Measurements from ENCODE around the gene TCEA3. TPM values are rescaled to one million over a fixed set of nuclear protein-coding genes. Genes with fewer than 3 reads are reported as not detected.

Gene TCEA3
- total RNA-seq, 2 donors from 2014 or later = 65.2 to 115 TPM

DNA sequence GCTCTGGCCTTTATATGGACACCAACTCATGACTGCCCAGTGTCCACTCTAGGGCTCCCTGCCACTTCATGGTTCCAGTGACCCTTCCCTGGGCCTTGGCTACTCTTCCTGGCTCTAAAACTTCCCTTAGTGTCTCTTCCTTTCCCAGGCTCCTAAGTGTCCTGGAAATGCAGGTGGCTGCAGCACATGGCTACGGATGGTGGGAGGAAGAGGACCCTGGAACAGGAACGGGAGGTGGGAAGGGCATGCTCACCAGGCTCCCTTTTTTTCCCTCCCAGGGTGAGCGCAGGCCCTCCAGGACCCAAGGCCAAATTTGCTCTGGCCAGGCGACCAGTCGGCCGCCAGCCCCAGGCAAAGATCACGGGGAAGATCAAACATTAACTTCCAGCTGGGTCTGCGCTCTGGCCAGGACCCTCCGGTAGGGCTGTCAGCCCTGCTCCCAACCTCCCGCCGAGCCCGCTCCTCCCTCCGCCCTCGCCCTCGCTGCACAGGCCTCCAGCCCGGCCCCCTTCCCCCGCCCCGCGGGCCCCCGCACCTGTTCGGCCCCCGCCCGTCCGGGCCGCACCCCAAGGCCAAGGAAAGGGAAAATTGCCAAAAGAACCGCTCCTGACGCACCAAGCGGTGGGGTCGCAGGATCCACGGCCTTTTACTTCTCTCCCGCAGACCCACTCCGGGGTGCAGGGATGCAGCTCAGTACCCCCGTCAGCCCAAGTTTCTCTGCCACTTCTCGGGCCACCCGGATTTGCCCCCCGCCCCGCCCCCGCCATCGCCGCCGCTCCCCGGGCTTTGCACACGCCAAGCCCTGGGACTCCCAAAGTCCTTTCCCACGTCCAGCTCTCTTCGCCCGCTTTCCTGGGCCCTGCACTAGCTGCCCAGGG is 894 bp downstream of the TCEA3 start:
- 7% methylated on average over 43 of the region's 46 CpGs for WGBS
- Histone ChIP-seq H3K4me1 (replicated peaks) (peaks cover 6% of the 10 kb centered on the region), H3K36me3 (no peaks in the 10 kb centered on the region), H3K9me3 (no peaks in the 10 kb centered on the region), H3K27ac (peak overlapping the region; percentile 84 to 88), H3K4me3 (peak overlapping the region; percentile 67 to 78), H3K27me3 (replicated peaks; ENCODE audit: insufficient read depth) (no peaks in the 10 kb centered on the region)
- DNase-seq (ENCODE audit: low spot score) = peak; percentile 53
- intact Hi-C loops (cut with DNase I) = loop anchor here (5.0 kb wide), 1 partner anchor 59 kb away; the partner anchor contains the start of gene ASAP3
- TF ChIP-seq, protein P1, sequence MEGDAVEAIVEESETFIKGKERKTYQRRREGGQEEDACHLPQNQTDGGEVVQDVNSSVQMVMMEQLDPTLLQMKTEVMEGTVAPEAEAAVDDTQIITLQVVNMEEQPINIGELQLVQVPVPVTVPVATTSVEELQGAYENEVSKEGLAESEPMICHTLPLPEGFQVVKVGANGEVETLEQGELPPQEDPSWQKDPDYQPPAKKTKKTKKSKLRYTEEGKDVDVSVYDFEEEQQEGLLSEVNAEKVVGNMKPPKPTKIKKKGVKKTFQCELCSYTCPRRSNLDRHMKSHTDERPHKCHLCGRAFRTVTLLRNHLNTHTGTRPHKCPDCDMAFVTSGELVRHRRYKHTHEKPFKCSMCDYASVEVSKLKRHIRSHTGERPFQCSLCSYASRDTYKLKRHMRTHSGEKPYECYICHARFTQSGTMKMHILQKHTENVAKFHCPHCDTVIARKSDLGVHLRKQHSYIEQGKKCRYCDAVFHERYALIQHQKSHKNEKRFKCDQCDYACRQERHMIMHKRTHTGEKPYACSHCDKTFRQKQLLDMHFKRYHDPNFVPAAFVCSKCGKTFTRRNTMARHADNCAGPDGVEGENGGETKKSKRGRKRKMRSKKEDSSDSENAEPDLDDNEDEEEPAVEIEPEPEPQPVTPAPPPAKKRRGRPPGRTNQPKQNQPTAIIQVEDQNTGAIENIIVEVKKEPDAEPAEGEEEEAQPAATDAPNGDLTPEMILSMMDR (IDR thresholded peaks at IDR 0.05) = no peak
- no peak for TF ChIP-seq POLR2A (IDR thresholded peaks at IDR 0.05)
- TF ChIP-seq POLR2AphosphoS5 (IDR thresholded peaks at IDR 0.05) = no peak

DNA sequence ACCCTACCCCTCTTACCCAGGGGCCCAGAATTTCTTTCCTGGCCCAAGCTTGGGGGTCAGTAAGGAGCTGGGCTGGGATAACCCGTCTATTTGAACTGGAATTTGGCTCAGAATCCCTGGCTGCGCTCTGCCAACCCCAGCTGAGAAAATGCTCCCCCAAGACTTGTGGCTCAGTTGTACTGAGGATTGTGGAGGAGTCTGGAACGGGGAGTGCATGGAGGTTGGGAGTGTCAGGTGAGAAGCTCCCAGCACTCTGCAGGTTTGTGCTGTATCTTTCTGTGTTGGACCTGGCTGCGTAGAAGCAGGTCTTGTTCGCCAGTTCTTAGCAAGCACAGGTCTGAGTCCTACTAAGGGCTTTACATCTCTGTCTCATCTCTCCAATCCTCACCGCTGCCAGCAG is 1.6 kb downstream of the TCEA3 start:
- H3K27me3 ChIP-seq (replicated peaks; ENCODE audit: insufficient read depth) = no peaks in the 10 kb centered on the region
- peak overlapping the region; percentile 84 to 88 for H3K27ac ChIP-seq
- intact Hi-C loops (cut with DNase I) = loop anchor here (5.0 kb wide), 1 partner anchor 59 kb away; the partner anchor contains the start of gene ASAP3
- TF ChIP-seq, protein P1 (IDR thresholded peaks at IDR 0.05) = no peak
- no peaks in the 10 kb centered on the region for H3K36me3 ChIP-seq
- peaks cover 6% of the 10 kb centered on the region for H3K4me1 ChIP-seq (replicated peaks)
- whole genome bisulfite sequencing = 47% methylated on average over 6 of the region's 6 CpGs
- H3K9me3 ChIP-seq = no peaks in the 10 kb centered on the region
- peak overlapping the region in 1 of 2 donors; percentile 78 for H3K4me3 ChIP-seq
- no peak for DNase-seq (ENCODE audit: low spot score)

DNA sequence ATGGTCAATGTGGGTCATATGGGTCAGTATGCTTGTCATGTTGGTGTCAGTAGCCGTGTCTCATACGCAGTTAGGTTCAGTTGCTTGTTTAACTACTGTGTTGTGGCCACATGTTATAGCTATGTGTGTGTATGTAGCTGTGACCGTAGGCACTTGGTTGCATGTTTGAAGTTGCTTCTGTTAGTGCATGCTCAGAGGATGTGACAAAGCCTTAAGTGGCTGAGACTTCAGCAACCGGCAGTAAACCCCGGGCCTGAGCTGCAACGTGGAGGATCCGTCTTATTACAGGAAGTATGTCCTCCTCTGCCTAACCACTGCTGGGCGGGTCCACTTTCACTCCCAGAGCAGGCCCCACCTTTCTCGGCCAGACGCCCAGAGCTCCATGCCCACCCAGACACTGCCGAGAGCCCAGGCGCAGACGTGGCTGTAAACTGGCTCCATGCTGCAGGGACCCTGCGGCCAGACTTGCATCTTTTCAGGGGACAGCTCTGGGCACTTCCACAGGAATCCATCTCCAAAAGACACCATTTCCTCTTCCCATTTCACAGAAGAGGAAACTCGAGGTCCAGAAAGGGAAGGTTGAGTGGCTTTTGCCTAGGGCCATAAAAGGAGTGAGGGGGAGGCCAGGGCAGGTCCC is 2.2 kb downstream of the TCEA3 start:
- peak; percentile 68 for DNase-seq (ENCODE audit: low spot score)
- Histone ChIP-seq H3K27me3 (replicated peaks; ENCODE audit: insufficient read depth) (no peaks in the 10 kb centered on the region), H3K27ac (peak overlapping the region; percentile 84 to 88), H3K9me3 (no peaks in the 10 kb centered on the region), H3K36me3 (no peaks in the 10 kb centered on the region), H3K4me1 (replicated peaks) (peaks cover 6% of the 10 kb centered on the region), H3K4me3 (no peak overlapping the region)
- 13% methylated on average over 15 of the region's 15 CpGs for WGBS
- intact Hi-C loops (cut with DNase I) = loop anchor here (5.0 kb wide), 1 partner anchor 60 kb away; the partner anchor contains the start of gene ASAP3
- TF ChIP-seq POLR2A (IDR thresholded peaks at IDR 0.05) = no peak
- TF ChIP-seq POLR2AphosphoS5 (IDR thresholded peaks at IDR 0.05) = peak; percentile 25

DNA sequence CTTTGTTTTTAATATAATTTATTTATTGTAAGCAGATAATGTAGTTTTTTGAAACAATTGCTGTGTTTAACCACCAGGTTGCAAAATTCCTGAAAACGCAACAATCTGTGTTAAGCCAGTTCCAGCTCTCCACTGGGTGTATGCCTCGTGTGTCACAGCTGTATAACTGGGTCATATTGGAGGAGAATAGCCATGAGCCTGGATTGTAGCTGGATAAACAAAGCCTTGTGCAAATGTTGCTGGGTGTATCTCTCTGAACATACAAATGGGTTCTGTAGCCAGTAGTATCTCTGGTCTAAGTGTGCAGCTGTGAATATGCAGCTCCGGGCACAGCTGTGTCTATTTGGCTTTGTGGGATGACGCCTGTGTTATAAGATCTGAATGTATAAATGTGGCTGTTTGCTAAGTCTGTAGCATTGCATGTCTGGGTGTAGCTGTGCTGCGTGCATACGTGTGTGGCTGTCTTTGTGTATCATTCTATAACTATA is 2.8 kb downstream of the TCEA3 start:
- no peaks in the 10 kb centered on the region for H3K36me3 ChIP-seq
- H3K9me3 ChIP-seq = no peaks in the 10 kb centered on the region
- DNase-seq (ENCODE audit: low spot score) = no peak
- TF ChIP-seq POLR2AphosphoS5 (IDR thresholded peaks at IDR 0.05) (no peak), POLR2A (IDR thresholded peaks at IDR 0.05) (no peak)
- TF ChIP-seq, protein P1 (IDR thresholded peaks at IDR 0.05) = no peak
- H3K27me3 ChIP-seq (replicated peaks; ENCODE audit: insufficient read depth) = no peaks in the 10 kb centered on the region
- no peak overlapping the region for H3K4me3 ChIP-seq
- intact Hi-C loops (cut with DNase I) = loop anchor here (5.0 kb wide), 1 partner anchor 61 kb away; the partner anchor contains the start of gene ASAP3
- peak overlapping the region; percentile 84 to 88 for H3K27ac ChIP-seq
- 34% methylated on average over 6 of the region's 6 CpGs for WGBS
- H3K4me1 ChIP-seq (replicated peaks) = peaks cover 6% of the 10 kb centered on the region

DNA sequence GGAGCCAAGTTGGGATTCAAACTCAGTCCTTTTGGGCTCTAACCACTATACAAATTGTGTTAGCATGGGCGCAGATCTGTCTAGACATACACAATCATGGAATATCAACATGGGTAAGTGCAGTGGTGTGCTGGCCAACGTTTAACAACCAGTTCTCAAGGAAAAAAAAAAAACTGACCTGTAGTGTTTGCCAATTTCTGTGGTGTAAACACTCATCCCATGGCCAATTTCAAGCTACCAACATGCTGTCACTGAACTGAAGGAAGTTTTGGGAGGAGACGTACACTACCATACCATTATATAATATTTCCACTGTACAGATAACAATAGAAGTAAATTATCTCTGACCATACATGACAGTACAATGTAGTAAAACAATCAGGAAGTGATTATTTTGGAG is 3.2 kb downstream of the TCEA3 start:
- 65% methylated on average over 3 of the region's 3 CpGs for WGBS
- Histone ChIP-seq H3K4me1 (replicated peaks) (peaks cover 6% of the 10 kb centered on the region), H3K27ac (peak overlapping the region in 1 of 2 donors; percentile 88), H3K27me3 (replicated peaks; ENCODE audit: insufficient read depth) (no peaks in the 10 kb centered on the region), H3K4me3 (no peak overlapping the region), H3K36me3 (no peaks in the 10 kb centered on the region), H3K9me3 (no peaks in the 10 kb centered on the region)
- no peak for DNase-seq (ENCODE audit: low spot score)
- intact Hi-C loops (cut with DNase I) = loop anchor here (5.0 kb wide), 1 partner anchor 61 kb away; the partner anchor contains the start of gene ASAP3
- TF ChIP-seq, protein P1 (IDR thresholded peaks at IDR 0.05) = no peak
- TF ChIP-seq POLR2A (IDR thresholded peaks at IDR 0.05) (no peak), POLR2AphosphoS5 (IDR thresholded peaks at IDR 0.05) (no peak)

All from prostate gland (tissue), 2 donors.